Activated CD8-positive, alpha-beta memory T cell treated with anti-CD3 and anti-CD28 coated beads for 36 hours (primary cell): ENCODE data around the gene PRL. TPM values are rescaled to one million over a fixed set of nuclear protein-coding genes. Genes with fewer than 3 reads are reported as not detected.

Experiments used
- CTCF ChIA-PET: fragments of 350-600 bp; sonication (Branson Sonifier 250); formaldehyde crosslinking; loops from one replicate; lab custom pipeline; 2021; ENCODE audit warnings: antibody characterized with exemption; lab: Charles Lee
- POLR2A ChIA-PET: fragments of 350-600 bp; sonication (Branson Sonifier 250); formaldehyde crosslinking; loops from one replicate; lab custom pipeline; 2021; ENCODE audit warnings: antibody characterized with exemption; lab: Charles Lee
- total RNA-seq, 2 experiments: library from RNA; stranded (reverse); gene quantifications; one replicate each; pipeline ENCODE4 v1.2.3, GENCODE V29; 2021

Gene PRL
- total RNA-seq, 2 experiments from 2014 or later = not detected

GRCh38 chr6:22239261-22239921, 57.4 kb downstream of the PRL start:
- CTCF ChIA-PET = no interaction called here
- POLR2A ChIA-PET = no interaction called here

GRCh38 chr6:22238861-22239260, 58.0 kb downstream of the PRL start:
- ChIA-PET CTCF (no interaction called here), POLR2A (no interaction called here)

- CTCF ChIA-PET = no interaction called here
Measured at GRCh38 chr6:22237526-22237925, 59.3 kb downstream of the PRL start.

More at GRCh38 chr6:22237526-22237925, 59.3 kb downstream of the PRL start:
- POLR2A ChIA-PET = no interaction called here
